Measurements from ENCODE around the gene DOCK8. TPM values are rescaled to one million over a fixed set of nuclear protein-coding genes. Genes with fewer than 3 reads are reported as not detected.

DOCK8 gene
- total RNA-seq, 1 donor from 2014 or later = 5.1 TPM

DNA sequence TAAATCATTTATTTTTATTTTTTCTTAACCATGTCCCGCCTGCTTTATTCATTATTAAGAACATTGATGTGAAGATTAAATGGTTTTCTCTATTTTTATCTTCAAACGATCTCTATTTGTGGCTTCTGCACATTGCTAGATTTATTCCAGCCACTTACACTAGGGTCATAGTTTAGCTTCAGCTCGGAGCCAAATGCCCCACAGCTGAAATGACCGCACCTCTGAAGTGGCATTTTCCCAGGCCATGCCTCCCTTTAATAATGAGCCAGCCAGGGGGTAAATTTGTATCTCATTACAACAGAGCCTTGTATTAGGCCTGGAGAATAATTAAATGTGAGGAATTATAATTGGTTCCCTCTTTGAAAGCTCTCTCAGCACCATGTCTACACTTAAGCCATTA, 89.4 kb downstream of the DOCK8 start:
- Mint-ChIP-seq H3K4me3 (peak overlapping the region; percentile 87), H3K4me1 (ENCODE audit: unreplicated experiment) (peaks cover 8% of the 10 kb centered on the region), H3K36me3 (no peaks in the 10 kb centered on the region), H3K27ac (peak overlapping the region; percentile 98), H3K9me3 (no peaks in the 10 kb centered on the region), H3K27me3 (no peaks in the 10 kb centered on the region)
- TF ChIP-seq, protein P1, sequence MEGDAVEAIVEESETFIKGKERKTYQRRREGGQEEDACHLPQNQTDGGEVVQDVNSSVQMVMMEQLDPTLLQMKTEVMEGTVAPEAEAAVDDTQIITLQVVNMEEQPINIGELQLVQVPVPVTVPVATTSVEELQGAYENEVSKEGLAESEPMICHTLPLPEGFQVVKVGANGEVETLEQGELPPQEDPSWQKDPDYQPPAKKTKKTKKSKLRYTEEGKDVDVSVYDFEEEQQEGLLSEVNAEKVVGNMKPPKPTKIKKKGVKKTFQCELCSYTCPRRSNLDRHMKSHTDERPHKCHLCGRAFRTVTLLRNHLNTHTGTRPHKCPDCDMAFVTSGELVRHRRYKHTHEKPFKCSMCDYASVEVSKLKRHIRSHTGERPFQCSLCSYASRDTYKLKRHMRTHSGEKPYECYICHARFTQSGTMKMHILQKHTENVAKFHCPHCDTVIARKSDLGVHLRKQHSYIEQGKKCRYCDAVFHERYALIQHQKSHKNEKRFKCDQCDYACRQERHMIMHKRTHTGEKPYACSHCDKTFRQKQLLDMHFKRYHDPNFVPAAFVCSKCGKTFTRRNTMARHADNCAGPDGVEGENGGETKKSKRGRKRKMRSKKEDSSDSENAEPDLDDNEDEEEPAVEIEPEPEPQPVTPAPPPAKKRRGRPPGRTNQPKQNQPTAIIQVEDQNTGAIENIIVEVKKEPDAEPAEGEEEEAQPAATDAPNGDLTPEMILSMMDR (conservative IDR thresholded peaks at IDR 0.05) = no peak
- no peak for DNase-seq (ENCODE audit: extremely low spot score, unreplicated experiment)

DNA sequence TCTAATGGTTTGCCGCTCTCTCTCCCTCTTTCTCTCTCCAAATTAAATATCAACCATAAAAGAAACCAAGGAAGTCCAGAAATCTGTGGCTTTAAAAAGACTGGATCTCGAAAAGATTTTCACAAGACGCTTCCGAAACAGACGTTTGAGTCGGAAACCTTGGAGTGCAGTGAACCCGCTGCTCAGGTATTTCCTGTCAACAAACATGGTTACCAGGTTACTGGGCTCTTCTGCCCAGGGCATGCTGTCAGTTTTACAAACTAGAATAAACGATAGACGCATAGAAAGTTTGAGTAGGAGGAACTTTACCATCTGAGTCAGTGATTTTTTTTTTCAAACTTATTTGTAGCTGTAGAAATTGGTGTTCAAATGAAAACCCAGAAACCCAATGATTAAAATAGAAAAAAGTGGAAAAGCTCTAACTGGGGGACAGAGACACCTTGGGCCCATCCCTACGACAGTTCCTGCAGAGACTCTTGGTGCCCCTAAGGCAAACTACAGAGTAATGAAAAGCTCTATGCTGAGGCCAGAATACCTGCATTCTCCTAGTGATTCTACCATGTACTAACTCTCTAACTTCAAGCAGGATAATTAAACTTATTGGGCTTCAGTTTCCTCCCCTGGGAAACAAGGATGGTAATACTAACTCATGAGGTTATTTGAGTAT, 90.0 kb downstream of the DOCK8 start:
- Mint-ChIP-seq H3K36me3 (no peaks in the 10 kb centered on the region), H3K4me1 (ENCODE audit: unreplicated experiment) (peaks cover 8% of the 10 kb centered on the region), H3K4me3 (peak overlapping the region; percentile 87), H3K27me3 (no peaks in the 10 kb centered on the region), H3K9me3 (no peaks in the 10 kb centered on the region), H3K27ac (peak overlapping the region; percentile 98)
- no peak for DNase-seq (ENCODE audit: extremely low spot score, unreplicated experiment)
- TF ChIP-seq, protein P1 (conservative IDR thresholded peaks at IDR 0.05) = no peak

GRCh38 chr9:306907-307306, 92.2 kb downstream of the DOCK8 start:
- no peak overlapping the region for H3K4me3 Mint-ChIP-seq
- no peaks in the 10 kb centered on the region for H3K27me3 Mint-ChIP-seq
- no peak for DNase-seq (ENCODE audit: extremely low spot score, unreplicated experiment)
- no peaks in the 10 kb centered on the region for H3K9me3 Mint-ChIP-seq
- H3K4me1 Mint-ChIP-seq (ENCODE audit: unreplicated experiment) = peaks cover 8% of the 10 kb centered on the region
- TF ChIP-seq, protein P1 (conservative IDR thresholded peaks at IDR 0.05) = no peak
- no peaks in the 10 kb centered on the region for H3K36me3 Mint-ChIP-seq
- no peak overlapping the region for H3K27ac Mint-ChIP-seq

DNA sequence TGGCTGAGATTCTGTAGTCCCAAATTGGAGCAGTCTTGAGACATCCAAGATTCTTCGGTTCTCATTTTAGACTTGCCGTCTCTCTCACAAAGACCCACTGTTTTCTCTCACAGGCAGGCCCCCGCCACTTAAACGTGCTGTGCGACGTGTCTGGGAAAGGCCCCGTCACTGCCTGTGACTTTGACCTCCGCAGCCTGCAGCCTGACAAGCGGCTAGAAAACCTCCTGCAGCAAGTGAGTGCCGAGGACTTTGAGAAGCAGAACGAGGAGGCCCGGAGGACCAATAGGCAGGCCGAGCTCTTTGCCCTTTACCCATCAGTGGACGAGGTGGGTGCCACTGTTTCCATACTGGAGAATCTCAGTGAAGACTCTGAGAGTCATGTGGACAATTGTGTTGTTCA, 97.2 kb downstream of the DOCK8 start:
- no peaks in the 10 kb centered on the region for H3K36me3 Mint-ChIP-seq

DNA sequence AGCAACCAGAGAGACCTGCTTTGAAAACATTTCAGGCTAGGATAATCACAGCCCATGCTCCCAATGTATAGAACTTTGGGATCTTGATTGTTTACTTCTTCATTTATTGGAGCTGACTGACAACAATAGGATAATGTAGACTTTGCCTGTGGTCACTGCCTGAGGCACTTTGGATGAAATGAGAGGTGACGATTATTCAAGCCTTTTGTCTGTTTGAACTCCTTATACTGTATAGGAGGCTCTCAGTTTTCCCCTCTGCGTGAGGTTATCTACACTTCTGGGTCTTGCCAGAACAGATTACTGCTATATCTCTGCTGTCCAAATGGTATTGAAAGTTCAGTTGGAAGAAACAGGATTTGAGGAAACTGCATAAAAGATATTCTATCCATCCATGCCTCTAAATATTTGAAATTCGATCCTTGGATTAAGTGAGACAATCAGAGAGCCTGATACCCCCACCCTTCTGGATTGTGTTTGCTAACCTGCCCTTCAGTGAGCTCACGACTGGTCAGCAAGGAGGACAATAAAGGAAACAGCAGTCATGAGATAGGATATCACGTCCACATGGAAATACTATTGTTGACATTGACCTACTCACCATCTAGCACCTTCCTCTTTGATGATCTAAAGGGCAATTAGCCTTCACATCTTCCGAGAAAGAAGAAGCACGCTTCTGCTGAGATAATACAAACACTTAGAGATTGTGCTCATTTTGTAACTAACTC, 98.1 kb downstream of the DOCK8 start:
- no peaks in the 10 kb centered on the region for H3K27me3 Mint-ChIP-seq
- DNase-seq (ENCODE audit: extremely low spot score, unreplicated experiment) = no peak
- H3K4me3 Mint-ChIP-seq = no peak overlapping the region
- no peaks in the 10 kb centered on the region for H3K9me3 Mint-ChIP-seq
- H3K36me3 Mint-ChIP-seq = no peaks in the 10 kb centered on the region
- TF ChIP-seq, protein P1 (conservative IDR thresholded peaks at IDR 0.05) = no peak
- H3K4me1 Mint-ChIP-seq (ENCODE audit: unreplicated experiment) = no peaks in the 10 kb centered on the region
- H3K27ac Mint-ChIP-seq = no peak overlapping the region

More for the DNA sequence above, 97.2 kb downstream of the DOCK8 start:
- no peak for DNase-seq (ENCODE audit: extremely low spot score, unreplicated experiment)
- TF ChIP-seq, protein P1 (conservative IDR thresholded peaks at IDR 0.05) = no peak
- Mint-ChIP-seq H3K27me3 (no peaks in the 10 kb centered on the region), H3K4me3 (no peak overlapping the region), H3K27ac (no peak overlapping the region), H3K4me1 (ENCODE audit: unreplicated experiment) (no peaks in the 10 kb centered on the region), H3K9me3 (no peaks in the 10 kb centered on the region)

Measured in type B pancreatic cell (in vitro differentiated cells).